Endothelial cell of umbilical vein (primary cell): ENCODE results near the gene REC8. TPM values are rescaled to one million over a fixed set of nuclear protein-coding genes. Genes with fewer than 3 reads are reported as not detected.

Experiments
- BruUV-seq: library from RNA; stranded (reverse); fragments of 400-500 nt; replicated peaks from 2 replicates; lab custom pipeline; 2021; lab: Mats Ljungman, UMichigan
- CTCF ChIA-PET: fragments of 300-600, 350-600 bp; sonication (Branson Sonifier 250); formaldehyde crosslinking; loops from one replicate; lab custom pipeline; 2021; ENCODE audit warnings: antibody characterized with exemption, inconsistent platforms; lab: Charles Lee
- POLR2A ChIA-PET: fragments of 300-600, 350-600 bp; sonication (Branson Sonifier 250); formaldehyde crosslinking; loops from one replicate; lab custom pipeline; 2021; ENCODE audit warnings: antibody characterized with exemption, inconsistent platforms; lab: Charles Lee
- DNase-seq: peaks from one replicate; pipeline ENCODE4 v3.0.0-alpha.2; 2011; ENCODE audit warnings: low read depth, low spot score
- FAIRE-seq: peaks from 2 replicates; lab custom pipeline; 2011; peaks lifted over from hg19 to GRCh38; lab: Jason Lieb, UNC
- H2AFZ ChIP-seq: 2 replicates; pipeline ENCODE4 v1.6.0; 2012; ENCODE audit warnings: low read depth, low read length, control low read depth, inconsistent platforms
- H3K27ac ChIP-seq: 2 replicates; pipeline ENCODE4 v1.5.1; 2011; ENCODE audit warnings: low read depth, mild to moderate bottlenecking, control low read depth, low read length, moderate library complexity; ENCODE audit not compliant: insufficient read depth
- H3K27me3 ChIP-seq, 2 experiments: 2 replicates each; pipeline versions ENCODE4 v1.6.0 to v1.6.1; 2011; ENCODE audit warnings: low read length in 2 of 2, mixed read lengths in 1 of 2; ENCODE audit not compliant: control insufficient read depth in 2 of 2, insufficient read depth in 2 of 2
- H3K36me3 ChIP-seq, 2 experiments: 2 replicates in 1 of 2; 3 replicates in 1 of 2; pipeline ENCODE4 v1.5.1; 2011; ENCODE audit warnings: low read length in 2 of 2, mild to moderate bottlenecking in 1 of 2, moderate library complexity in 1 of 2; ENCODE audit not compliant: control insufficient read depth in 2 of 2, insufficient read depth in 2 of 2; ENCODE audit errors: extremely low read depth in 1 of 2
- H3K4me1 ChIP-seq: 3 replicates; pipeline ENCODE4 v1.5.1; 2011; ENCODE audit warnings: mild to moderate bottlenecking, low read length; ENCODE audit not compliant: control insufficient read depth, insufficient read depth; ENCODE audit errors: extremely low read depth
- H3K4me2 ChIP-seq: 2 replicates; pipeline ENCODE4 v1.6.1; 2011; ENCODE audit warnings: low read length, control low read depth, mixed read lengths; ENCODE audit not compliant: insufficient read depth
- H3K4me3 ChIP-seq, 3 experiments: fragments of 200-600 bp in 1 of 3; sonication (generic), shearing (Covaris generic) in 1 of 3; replicated peaks in 1 of 3; 2 replicates each; pipeline ENCODE4 v1.5.1; 2011 to 2016; ENCODE audit warnings: control low read depth in 3 of 3, low read length in 3 of 3, mild to moderate bottlenecking in 2 of 3, inconsistent platforms in 1 of 3, low read depth in 1 of 3, moderate library complexity in 1 of 3; ENCODE audit not compliant: insufficient read depth in 1 of 3
- H3K79me2 ChIP-seq: 2 replicates; pipeline ENCODE4 v1.6.0; 2012; ENCODE audit warnings: low read length, inconsistent platforms; ENCODE audit not compliant: control insufficient read depth, insufficient read depth
- H3K9ac ChIP-seq: replicated peaks from 2 replicates; pipeline ENCODE3; 2011; ENCODE audit warnings: low read length, control low read depth; ENCODE audit not compliant: insufficient read depth; ENCODE audit errors: extremely low read depth
- H3K9me1 ChIP-seq: replicated peaks from 3 replicates; pipeline ENCODE4 v1.6.0; 2011; ENCODE audit warnings: mild to moderate bottlenecking, low read length; ENCODE audit not compliant: control insufficient read depth, insufficient read depth; ENCODE audit errors: extremely low read depth
- H3K9me3 ChIP-seq: replicated peaks from 2 replicates; pipeline ENCODE4 v1.5.1; 2012; ENCODE audit warnings: low read length, inconsistent platforms; ENCODE audit not compliant: control insufficient read depth, insufficient read depth
- H4K20me1 ChIP-seq: replicated peaks from 2 replicates; pipeline ENCODE3; 2011; ENCODE audit warnings: mild to moderate bottlenecking, low read length; ENCODE audit not compliant: control insufficient read depth, insufficient read depth; ENCODE audit errors: extremely low read depth
- CTCF ChIP-seq, 2 donors: IDR thresholded peaks; 1 replicate in 1 of 2; 2 replicates in 1 of 2; pipeline ENCODE4 v1.5.1; 2011; ENCODE audit warnings: low read length in 2 of 2, mild to moderate bottlenecking in 2 of 2, moderate library complexity in 2 of 2, control low read depth in 1 of 2, inconsistent platforms in 1 of 2, low read depth in 1 of 2; ENCODE audit not compliant: insufficient read depth in 1 of 2; ENCODE audit errors: extremely low read depth in 1 of 2
- EZH2 ChIP-seq: IDR thresholded peaks from 2 replicates; pipeline ENCODE4 v1.6.1; 2012; ENCODE audit warnings: borderline replicate concordance, low read depth, mild to moderate bottlenecking, moderate library complexity, low read length, inconsistent platforms; ENCODE audit not compliant: severe bottlenecking
- GATA2 ChIP-seq: IDR thresholded peaks from 2 replicates; pipeline ENCODE4 v1.7.0; 2011; ENCODE audit warnings: low read depth, mild to moderate bottlenecking, moderate library complexity, mixed read lengths, low read length; ENCODE audit not compliant: insufficient read length, insufficient read depth
- JUN ChIP-seq: IDR thresholded peaks from 2 replicates; pipeline ENCODE4 v1.6.1; 2011; ENCODE audit warnings: borderline replicate concordance, low read depth; ENCODE audit not compliant: insufficient read length, insufficient read depth
- MAX ChIP-seq: IDR thresholded peaks from 2 replicates; pipeline ENCODE4 v1.6.1; 2011; ENCODE audit not compliant: insufficient read depth, insufficient read length
- POLR2A ChIP-seq: IDR thresholded peaks from 2 replicates; pipeline ENCODE4 v1.6.1; 2012; ENCODE audit warnings: low read depth, mild to moderate bottlenecking, control low read depth, low read length
- dilution Hi-C: fragments of 300-500 bp; cut with MboI; formaldehyde crosslinking; loops from one replicate; pipeline ENCODE4 v1.15.0; 2019; ENCODE audit warnings: low sequenced_read_pairs; ENCODE audit not compliant: extremely low pct_ligation_motif_present
- intact Hi-C: fragments of 100-400 bp; cut with micrococcal nuclease; formaldehyde crosslinking; loops from one replicate; pipeline ENCODE4 v1.10.0; 2022
- polyA plus RNA-seq, 4 experiments: library from polyadenylated mRNA; depleted of rRNA in 3 of 4; stranded (reverse) in 3 of 4; unstranded in 1 of 4; fragments of >200 nt; gene quantifications; 2 replicates each; pipeline versions ENCODE4 v1.2.1 to v1.2.3, GENCODE V29; 2011 to 2012; ENCODE audit warnings: missing spikeins in 1 of 4
- total RNA-seq: library from RNA; stranded (reverse); gene quantifications from 2 replicates; pipeline ENCODE4 v1.2.3, GENCODE V29; 2021

REC8 gene
- total and polyA plus RNA-seq, 2 donors (not counting 3 experiments of a cell fraction or from before 2014, with no cell fraction given), result 12.5 to 33.6 TPM

DNA sequence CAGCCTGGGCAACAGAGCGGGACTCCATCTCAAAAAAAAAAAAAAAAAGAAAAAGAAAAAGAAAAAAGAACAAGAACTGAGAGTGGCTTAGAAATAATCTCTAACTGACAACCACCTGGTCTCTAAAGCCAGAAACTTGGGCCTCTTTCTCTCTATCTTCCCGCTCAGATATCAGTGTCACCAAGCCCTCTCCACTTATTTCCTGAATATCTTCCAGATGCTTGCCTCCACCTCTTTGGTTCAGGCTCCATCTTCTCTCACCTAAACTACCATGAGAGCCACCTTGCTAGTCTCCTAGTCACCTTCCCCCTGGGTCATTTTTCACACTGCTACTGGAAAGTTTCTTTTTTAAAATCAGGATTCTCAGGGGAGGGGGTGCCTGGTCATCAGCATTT, 25.2 kb downstream of the REC8 start:
- intact Hi-C loops (no loop called here), dilution Hi-C loops (no loop called here)
- H3K27ac ChIP-seq, result no peak overlapping the region
- H3K79me2 ChIP-seq, result peaks cover 35% of the 10 kb centered on the region
- H3K9me3 ChIP-seq, result no peaks in the 10 kb centered on the region
- no peak overlapping the region for H3K9ac ChIP-seq
- H3K36me3 ChIP-seq, result peaks cover 5 to 12% of the 10 kb centered on the region in 2 experiments
- no peak for DNase-seq
- H3K4me1 ChIP-seq, result peaks cover 16% of the 10 kb centered on the region
- BruUV-seq, result no TSS peak
- no peak for TF ChIP-seq JUN
- ChIA-PET CTCF (interaction anchor here (1.7 to 3.9 kb wide), 2 partner anchors 36 to 100 kb away, joined by 7 to 19 read pairs; partner anchors contain the start of gene IRF9), POLR2A (interaction anchor here (0.7 kb wide), 2 partner anchors 10 to 553 kb away, joined by 3 to 5 read pairs; no protein-coding TSS in a partner anchor)
- H3K4me2 ChIP-seq, result no peak overlapping the region
- H2AFZ ChIP-seq, result no peak overlapping the region
- no peaks in the 10 kb centered on the region for H4K20me1 ChIP-seq
- FAIRE-seq, result no peak
- no peaks in the 10 kb centered on the region for H3K27me3 ChIP-seq
- no peaks in the 10 kb centered on the region for H3K9me1 ChIP-seq
- H3K4me3 ChIP-seq, result no peak overlapping the region

DNA sequence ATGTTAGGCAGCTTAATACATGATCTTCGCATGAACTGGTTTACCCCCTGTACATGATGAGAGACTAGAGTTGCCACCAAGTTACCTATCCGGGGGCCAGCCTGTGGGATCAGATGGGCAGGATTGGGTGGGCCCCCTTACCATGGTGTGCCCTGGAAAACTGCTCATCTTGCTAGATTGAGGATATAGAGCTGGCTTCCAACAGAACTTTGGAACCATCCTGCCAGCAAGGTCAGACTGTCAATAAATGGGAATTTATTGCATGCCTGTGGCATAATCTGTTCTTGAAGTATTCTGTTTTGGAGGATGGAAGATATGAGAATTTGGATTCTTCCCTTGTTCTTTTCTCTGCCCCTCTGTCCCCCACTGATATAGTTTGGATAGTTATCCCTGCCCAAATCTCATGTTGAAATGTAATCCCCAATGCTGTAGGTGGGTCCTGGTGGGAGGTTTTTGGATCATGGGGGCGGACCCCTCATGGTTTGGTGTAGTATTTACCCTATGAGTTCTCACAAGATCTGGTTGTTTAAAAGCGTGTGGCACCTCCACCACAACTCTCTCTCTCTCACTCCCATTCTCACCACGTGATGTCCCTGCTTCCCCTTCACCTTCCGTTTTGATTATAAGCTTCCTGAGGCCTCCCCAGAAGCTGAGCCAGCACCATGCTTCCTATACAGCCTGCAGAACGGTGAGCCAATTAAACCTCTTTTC, 27.1 kb downstream of the REC8 start:
- POLR2A ChIA-PET, result no interaction called here
- intact Hi-C loops, result no loop called here

More for the DNA sequence above, 27.1 kb downstream of the REC8 start:
- H3K36me3 ChIP-seq, result peaks cover 0 to 2% of the 10 kb centered on the region in 2 experiments
- no peaks in the 10 kb centered on the region for H3K9me3 ChIP-seq
- CTCF ChIA-PET, result no interaction called here
- no peak overlapping the region for H3K4me2 ChIP-seq
- no peak overlapping the region for H3K4me3 ChIP-seq
- no peak overlapping the region for H3K27ac ChIP-seq
- peaks cover 21% of the 10 kb centered on the region for H3K79me2 ChIP-seq
- TF ChIP-seq GATA2, result no peak
- TF ChIP-seq MAX, result no peak
- no peak for TF ChIP-seq CTCF (IDR thresholded peaks at IDR 0.05; ENCODE audit: extremely low read depth in 1 of 2, insufficient read depth in 1 of 2, low read depth in 1 of 2, low read length in 2 of 2)
- TF ChIP-seq POLR2A, result no peak
- TF ChIP-seq JUN, result no peak
- no peak for TF ChIP-seq EZH2
- no peak overlapping the region for H2AFZ ChIP-seq
- H3K4me1 ChIP-seq, result peaks cover 16% of the 10 kb centered on the region
- no peak for DNase-seq
- no peaks in the 10 kb centered on the region for H3K9me1 ChIP-seq
- dilution Hi-C loops, result no loop called here
- BruUV-seq, result no TSS peak
- FAIRE-seq, result no peak
- H3K27me3 ChIP-seq, result no peaks in the 10 kb centered on the region
- H3K9ac ChIP-seq, result no peak overlapping the region
- H4K20me1 ChIP-seq, result no peaks in the 10 kb centered on the region
